Measurements from ENCODE around the gene NTRK3. TPM values are rescaled to one million over a fixed set of nuclear protein-coding genes. Genes with fewer than 3 reads are reported as not detected.

The NTRK3 gene
- total and polyA plus RNA-seq, 2 of the 13 experiments (the other 11 are each of a cell fraction or from before 2014, with no cell fraction given): not detected

DNA sequence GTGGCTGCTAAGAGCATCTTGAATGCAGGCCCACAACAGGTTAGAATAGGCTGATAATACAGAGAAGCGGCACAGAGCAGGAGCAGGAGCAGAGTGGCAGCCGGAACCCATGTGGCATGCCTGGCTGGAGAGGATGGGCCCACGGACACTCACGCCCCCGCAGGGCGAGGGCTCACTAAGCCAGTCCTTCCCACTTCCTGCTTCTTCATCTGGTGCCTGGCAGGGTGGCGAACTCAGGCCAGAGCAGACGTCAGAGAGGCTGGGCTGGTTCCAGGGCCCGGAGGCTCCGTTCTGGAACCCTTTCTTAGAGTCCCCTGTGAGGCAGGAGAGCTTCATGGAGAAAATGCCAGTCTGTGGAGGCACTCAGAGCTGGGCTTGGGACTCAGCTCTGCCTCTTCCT, 195.1 kb downstream of the NTRK3 start (continued):
- no peak for TF ChIP-seq HNF4G (IDR thresholded peaks at IDR 0.05; ENCODE audit: borderline replicate concordance, low read depth, low read length)
- TF ChIP-seq HNF4G (CRISPR knock-in tag; IDR thresholded peaks at IDR 0.05; ENCODE audit: borderline replicate concordance, low read depth): no peak

DNA sequence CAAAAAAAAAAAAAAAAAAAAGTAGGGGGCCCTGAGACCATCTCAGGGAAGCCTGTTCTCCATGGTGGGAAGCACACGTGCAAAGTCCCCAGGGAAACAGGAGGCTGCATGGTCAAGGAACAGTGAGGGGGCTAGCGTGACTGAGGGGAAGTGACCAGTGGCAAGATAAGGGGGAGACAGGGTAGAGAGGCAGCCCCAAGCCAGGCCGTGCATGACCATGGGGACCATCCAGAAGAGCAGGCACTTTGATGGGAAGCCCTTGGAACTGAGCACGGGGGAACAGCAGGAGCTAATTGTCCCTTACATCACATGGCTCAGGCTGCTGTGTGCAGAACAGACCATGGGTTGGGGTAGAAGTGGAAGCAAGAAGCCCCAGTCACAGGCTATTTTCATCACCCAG, 196.2 kb downstream of the NTRK3 start:
- Histone ChIP-seq H4K20me1 (ENCODE audit: insufficient read depth, low read length) (no peaks in the 10 kb centered on the region), H3K27me3 (ENCODE audit: control insufficient read depth in 1 of 2, insufficient read depth in 2 of 2, low read length in 2 of 2) (no peaks in the 10 kb centered on the region), H3K4me3 (replicated peaks in 1 of 3; ENCODE audit: insufficient read depth in 1 of 3, low read depth in 2 of 3, low read length in 3 of 3) (no peak overlapping the region), H3K36me3 (replicated peaks in 1 of 2; ENCODE audit: control insufficient read depth in 1 of 2, insufficient read depth in 2 of 2, low read length in 2 of 2) (no peaks in the 10 kb centered on the region), H3K9ac (ENCODE audit: insufficient read depth, low read depth, low read length) (no peak overlapping the region), H3K79me2 (ENCODE audit: insufficient read depth, low read length) (no peaks in the 10 kb centered on the region), H3K4me2 (ENCODE audit: low read depth, low read length) (no peak overlapping the region), H2AFZ (ENCODE audit: low read length) (no peak overlapping the region), H3K9me3 (ENCODE audit: low read length) (no peaks in the 10 kb centered on the region), H3K27ac (ENCODE audit: extremely low read length, insufficient read depth, low read length) (no peak overlapping the region), H3K4me1 (ENCODE audit: insufficient read depth, low read length) (no peaks in the 10 kb centered on the region)
- no TSS peak for BruUV-seq (replicated peaks)
- POLR2A ChIA-PET: no interaction called here
- CTCF ChIA-PET (ENCODE audit: low intra/inter-chr PET ratio, low total read pairs): no interaction called here
- DNase-seq (ENCODE audit: low spot score): no peak
- in situ Hi-C loops (cut with HindIII; ENCODE audit: extremely low pct_ligation_motif_present, low pct_unique_long_range_greater_than_20kb) (no loop called here), intact Hi-C loops (cut with micrococcal nuclease; ENCODE audit: unreplicated experiment) (no loop called here)
- no peak for FAIRE-seq
- TF ChIP-seq NR2F1 (CRISPR knock-in tag; IDR thresholded peaks at IDR 0.05) (no peak), ADNP (CRISPR knock-in tag; IDR thresholded peaks at IDR 0.05) (no peak), KAT2B (IDR thresholded peaks at IDR 0.05; ENCODE audit: borderline replicate concordance, low read depth, low read length) (no peak), NAIF1 (CRISPR knock-in tag; IDR thresholded peaks at IDR 0.05; ENCODE audit: borderline replicate concordance) (no peak), FOXK1 (CRISPR knock-in tag; IDR thresholded peaks at IDR 0.05; ENCODE audit: borderline replicate concordance, low read depth) (no peak), ZNF772 (CRISPR knock-in tag; IDR thresholded peaks at IDR 0.05) (no peak), NR3C1 (CRISPR knock-in tag; IDR thresholded peaks at IDR 0.05) (no peak), ZNF780A (CRISPR knock-in tag; IDR thresholded peaks at IDR 0.05) (no peak)
- TF ChIP-seq, protein P1, sequence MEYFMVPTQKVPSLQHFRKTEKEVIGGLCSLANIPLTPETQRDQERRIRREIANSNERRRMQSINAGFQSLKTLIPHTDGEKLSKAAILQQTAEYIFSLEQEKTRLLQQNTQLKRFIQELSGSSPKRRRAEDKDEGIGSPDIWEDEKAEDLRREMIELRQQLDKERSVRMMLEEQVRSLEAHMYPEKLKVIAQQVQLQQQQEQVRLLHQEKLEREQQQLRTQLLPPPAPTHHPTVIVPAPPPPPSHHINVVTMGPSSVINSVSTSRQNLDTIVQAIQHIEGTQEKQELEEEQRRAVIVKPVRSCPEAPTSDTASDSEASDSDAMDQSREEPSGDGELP (IDR thresholded peaks at IDR 0.05; ENCODE audit: borderline replicate concordance, low read depth): no peak
- TF ChIP-seq, protein P2, sequence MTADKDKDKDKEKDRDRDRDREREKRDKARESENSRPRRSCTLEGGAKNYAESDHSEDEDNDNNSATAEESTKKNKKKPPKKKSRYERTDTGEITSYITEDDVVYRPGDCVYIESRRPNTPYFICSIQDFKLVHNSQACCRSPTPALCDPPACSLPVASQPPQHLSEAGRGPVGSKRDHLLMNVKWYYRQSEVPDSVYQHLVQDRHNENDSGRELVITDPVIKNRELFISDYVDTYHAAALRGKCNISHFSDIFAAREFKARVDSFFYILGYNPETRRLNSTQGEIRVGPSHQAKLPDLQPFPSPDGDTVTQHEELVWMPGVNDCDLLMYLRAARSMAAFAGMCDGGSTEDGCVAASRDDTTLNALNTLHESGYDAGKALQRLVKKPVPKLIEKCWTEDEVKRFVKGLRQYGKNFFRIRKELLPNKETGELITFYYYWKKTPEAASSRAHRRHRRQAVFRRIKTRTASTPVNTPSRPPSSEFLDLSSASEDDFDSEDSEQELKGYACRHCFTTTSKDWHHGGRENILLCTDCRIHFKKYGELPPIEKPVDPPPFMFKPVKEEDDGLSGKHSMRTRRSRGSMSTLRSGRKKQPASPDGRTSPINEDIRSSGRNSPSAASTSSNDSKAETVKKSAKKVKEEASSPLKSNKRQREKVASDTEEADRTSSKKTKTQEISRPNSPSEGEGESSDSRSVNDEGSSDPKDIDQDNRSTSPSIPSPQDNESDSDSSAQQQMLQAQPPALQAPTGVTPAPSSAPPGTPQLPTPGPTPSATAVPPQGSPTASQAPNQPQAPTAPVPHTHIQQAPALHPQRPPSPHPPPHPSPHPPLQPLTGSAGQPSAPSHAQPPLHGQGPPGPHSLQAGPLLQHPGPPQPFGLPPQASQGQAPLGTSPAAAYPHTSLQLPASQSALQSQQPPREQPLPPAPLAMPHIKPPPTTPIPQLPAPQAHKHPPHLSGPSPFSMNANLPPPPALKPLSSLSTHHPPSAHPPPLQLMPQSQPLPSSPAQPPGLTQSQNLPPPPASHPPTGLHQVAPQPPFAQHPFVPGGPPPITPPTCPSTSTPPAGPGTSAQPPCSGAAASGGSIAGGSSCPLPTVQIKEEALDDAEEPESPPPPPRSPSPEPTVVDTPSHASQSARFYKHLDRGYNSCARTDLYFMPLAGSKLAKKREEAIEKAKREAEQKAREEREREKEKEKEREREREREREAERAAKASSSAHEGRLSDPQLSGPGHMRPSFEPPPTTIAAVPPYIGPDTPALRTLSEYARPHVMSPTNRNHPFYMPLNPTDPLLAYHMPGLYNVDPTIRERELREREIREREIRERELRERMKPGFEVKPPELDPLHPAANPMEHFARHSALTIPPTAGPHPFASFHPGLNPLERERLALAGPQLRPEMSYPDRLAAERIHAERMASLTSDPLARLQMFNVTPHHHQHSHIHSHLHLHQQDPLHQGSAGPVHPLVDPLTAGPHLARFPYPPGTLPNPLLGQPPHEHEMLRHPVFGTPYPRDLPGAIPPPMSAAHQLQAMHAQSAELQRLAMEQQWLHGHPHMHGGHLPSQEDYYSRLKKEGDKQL (CRISPR knock-in tag; IDR thresholded peaks at IDR 0.05; ENCODE audit: low read depth): no peak
- TF ChIP-seq, protein P3, sequence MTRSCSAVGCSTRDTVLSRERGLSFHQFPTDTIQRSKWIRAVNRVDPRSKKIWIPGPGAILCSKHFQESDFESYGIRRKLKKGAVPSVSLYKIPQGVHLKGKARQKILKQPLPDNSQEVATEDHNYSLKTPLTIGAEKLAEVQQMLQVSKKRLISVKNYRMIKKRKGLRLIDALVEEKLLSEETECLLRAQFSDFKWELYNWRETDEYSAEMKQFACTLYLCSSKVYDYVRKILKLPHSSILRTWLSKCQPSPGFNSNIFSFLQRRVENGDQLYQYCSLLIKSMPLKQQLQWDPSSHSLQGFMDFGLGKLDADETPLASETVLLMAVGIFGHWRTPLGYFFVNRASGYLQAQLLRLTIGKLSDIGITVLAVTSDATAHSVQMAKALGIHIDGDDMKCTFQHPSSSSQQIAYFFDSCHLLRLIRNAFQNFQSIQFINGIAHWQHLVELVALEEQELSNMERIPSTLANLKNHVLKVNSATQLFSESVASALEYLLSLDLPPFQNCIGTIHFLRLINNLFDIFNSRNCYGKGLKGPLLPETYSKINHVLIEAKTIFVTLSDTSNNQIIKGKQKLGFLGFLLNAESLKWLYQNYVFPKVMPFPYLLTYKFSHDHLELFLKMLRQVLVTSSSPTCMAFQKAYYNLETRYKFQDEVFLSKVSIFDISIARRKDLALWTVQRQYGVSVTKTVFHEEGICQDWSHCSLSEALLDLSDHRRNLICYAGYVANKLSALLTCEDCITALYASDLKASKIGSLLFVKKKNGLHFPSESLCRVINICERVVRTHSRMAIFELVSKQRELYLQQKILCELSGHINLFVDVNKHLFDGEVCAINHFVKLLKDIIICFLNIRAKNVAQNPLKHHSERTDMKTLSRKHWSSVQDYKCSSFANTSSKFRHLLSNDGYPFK (CRISPR knock-in tag; IDR thresholded peaks at IDR 0.05; ENCODE audit: borderline replicate concordance): no peak
- TF ChIP-seq, protein P4, sequence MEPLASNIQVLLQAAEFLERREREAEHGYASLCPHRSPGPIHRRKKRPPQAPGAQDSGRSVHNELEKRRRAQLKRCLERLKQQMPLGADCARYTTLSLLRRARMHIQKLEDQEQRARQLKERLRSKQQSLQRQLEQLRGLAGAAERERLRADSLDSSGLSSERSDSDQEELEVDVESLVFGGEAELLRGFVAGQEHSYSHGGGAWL (CRISPR knock-in tag; IDR thresholded peaks at IDR 0.05): no peak
- 0% methylated on average over 4 of the region's 4 CpGs for WGBS (ENCODE audit: low lambda C conversion rate)
- no peak for ATAC-seq
